NCI-H345 (cell line): Measurements from ENCODE around the gene MRPS15.

Source experiments
- DNase-seq: peaks from one replicate; lab custom pipeline; 2025; lab: John Stamatoyannopoulos, UW

Gene MRPS15

DNA sequence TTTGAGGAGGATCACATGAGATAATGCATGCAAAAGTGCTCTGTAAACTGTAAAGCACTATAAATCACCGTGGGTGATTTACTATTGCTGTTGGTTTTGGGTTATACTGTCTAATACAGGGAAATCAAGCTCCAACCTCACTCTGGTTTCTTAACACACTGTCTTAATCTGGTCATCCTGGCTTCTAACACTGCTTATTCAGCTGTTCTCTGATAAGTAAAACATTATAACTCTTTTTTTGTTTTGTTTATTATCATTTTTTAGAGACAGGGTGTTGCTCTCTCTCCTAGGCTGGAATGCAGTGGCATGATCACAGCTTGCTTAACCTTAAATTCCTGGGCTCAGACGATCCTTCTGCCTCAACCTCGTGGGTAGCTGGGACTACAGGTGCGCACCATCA is 44.6 kb downstream of the MRPS15 start:
- no peak for DNase-seq

DNA sequence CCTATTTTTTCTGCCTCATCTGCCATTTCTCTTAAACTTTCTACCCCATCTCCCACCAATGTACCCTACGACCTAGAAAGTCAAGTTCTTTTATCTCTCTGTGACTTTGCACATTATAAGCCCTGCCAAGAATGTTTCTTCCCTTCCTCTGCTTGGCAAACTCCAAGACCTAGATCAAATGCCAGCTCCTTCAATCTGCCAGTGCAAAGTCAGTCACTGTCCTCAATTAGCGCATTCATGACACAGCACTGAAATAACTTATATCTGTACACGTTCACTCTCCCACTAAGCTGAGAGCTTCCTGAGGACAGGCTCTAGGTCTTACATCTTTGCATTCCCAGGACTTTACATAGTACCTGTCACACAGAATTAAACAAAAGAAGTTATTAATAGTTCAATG is 45.0 kb downstream of the MRPS15 start:
- no peak for DNase-seq

DNA sequence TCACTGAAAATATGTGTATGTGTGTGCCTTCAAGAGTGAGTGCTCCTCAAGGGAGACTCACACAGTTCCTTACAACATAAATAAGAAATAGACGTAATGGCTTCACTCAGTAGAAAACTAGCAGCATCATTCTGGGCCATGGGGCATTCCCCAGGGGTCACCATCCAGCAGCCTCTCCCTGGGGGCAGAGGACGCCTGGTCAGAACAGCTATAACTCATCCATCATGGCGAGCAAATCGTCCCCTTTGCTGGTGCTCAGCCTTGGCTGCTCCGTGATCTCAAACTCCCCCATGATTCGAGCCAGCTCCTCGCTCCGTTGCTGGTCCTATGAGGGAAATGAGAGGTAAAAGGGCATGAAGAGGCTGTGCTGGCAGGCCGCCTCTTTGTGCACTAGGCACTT is 46.3 kb downstream of the MRPS15 start:
- DNase-seq = no peak

- DNase-seq = no peak
Measured at GRCh38 chr1:36415661-36416326, 48.4 kb downstream of the MRPS15 start.

DNA sequence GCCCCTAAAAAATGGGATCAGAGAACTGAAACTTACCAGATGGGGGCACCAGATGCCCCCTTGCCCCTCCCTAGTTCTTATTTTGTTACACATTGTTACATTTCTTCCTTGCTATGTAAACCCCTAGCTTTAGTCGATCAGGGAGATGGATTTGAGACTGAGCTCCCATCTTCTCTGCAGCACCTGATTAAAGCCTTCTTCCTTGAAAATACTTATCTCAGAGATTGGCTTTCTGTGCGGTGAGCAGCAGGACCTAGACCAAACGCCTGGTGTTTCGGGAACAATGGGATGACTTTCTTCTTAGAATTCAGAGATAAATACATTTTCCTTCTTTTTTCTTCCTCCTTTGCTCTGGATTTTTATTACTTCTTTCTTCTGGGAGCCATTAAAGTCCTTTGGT is 49.8 kb downstream of the MRPS15 start:
- no peak for DNase-seq

GRCh38 chr1:36411674-36412648 is 52.2 kb downstream of the MRPS15 start:
- DNase-seq = no peak

- no peak for DNase-seq
Measured at GRCh38 chr1:36408479-36408878, 55.7 kb downstream of the MRPS15 start.

DNA sequence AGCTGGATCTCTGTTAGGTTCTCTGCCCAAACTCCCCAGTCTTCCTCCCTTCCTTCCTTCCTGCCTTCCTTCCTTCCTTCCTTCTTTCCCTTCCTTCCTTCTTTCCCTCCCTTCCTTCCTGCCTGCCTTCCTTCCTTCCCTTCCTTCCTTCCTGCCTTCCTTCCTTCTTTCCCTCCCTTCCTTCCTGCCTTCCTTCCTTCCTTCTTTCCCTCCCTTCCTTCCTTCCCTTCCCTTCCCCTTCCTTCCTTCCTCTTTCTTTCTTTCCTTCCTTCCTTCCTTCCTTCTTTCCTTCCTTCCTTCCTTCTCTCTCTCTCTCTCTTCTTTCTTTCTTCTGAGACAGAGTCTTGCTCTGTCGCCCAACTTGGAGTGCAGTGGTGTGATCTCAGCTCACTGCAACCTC is 57.7 kb downstream of the MRPS15 start:
- no peak for DNase-seq
